ENCODE measurements around the gene HHIPL1. TPM values are rescaled to one million over a fixed set of nuclear protein-coding genes. Genes with fewer than 3 reads are reported as not detected.

Gene HHIPL1
- total RNA-seq, 1 experiment from 2014 or later = 2.6 TPM

DNA sequence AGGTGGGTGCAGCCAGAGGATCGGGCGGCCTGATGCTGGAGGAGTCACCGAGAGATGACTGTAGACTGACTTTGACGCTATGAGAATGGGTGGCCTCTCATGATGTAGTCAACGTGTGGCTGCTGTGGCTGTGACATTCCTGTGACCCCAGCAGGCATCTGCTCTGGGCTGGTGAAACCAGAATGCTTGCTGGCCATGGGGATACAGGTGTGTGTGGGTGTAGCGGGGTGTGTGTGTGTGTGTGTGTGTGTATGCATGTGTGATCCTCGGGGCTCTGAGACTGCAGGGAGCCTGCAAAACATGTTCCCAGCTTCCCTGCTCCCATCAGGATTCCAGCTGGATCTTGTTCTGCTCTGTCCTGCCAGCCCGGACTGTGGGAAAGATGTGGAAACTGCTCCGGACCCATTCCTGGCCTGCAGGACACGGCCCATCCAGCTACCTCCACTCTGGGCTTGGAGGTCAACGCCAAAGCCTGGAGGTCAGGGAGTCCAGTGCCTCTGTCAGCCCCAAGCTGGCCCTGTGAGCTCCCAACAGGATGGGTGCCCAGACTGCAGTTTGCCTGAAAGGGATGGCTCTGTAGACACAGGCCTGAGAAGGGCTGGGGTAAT is 18.8 kb upstream of the HHIPL1 start:
- Mint-ChIP-seq H3K27ac (peak overlapping the region; percentile 11 to 29 (median 16); a peak in 3 of 7 replicates), H3K4me1 (peaks cover 10 to 23% of the 10 kb centered on the region in 2 experiments), H3K4me3 (no peak overlapping the region), H3K27me3 (ENCODE audit: low read depth) (no peaks in the 10 kb centered on the region; the same call in 1 of the 2 replicates), H3K9me3 (no peaks in the 10 kb centered on the region), H3K36me3 (ENCODE audit: insufficient read depth in 1 of 3, low read depth in 3 of 3) (no peaks in the 10 kb centered on the region; a peak in 1 of 7 replicates)
- Histone ChIP-seq H3K79me1 (ENCODE audit: insufficient read depth, low read depth, low read length, poor library complexity, severe bottlenecking) (no peaks in the 10 kb centered on the region), H3K23me2 (ENCODE audit: insufficient read length, low read depth, low read length, poor library complexity, severe bottlenecking) (no peaks in the 10 kb centered on the region), H2BK5ac (ENCODE audit: insufficient read length, low read length) (no peak overlapping the region), H4K20me1 (ENCODE audit: control insufficient read depth, insufficient read depth, insufficient read length) (no peaks in the 10 kb centered on the region), H3K9me3 (ENCODE audit: control insufficient read depth, low read depth, low read length) (no peaks in the 10 kb centered on the region), H3K79me2 (ENCODE audit: insufficient read depth, low read length) (no peaks in the 10 kb centered on the region), H3K56ac (ENCODE audit: insufficient read length, low read depth, low read length) (no peak overlapping the region), H3K27ac (ENCODE audit: insufficient read length, low read depth, low read length) (no peak overlapping the region), H3K9ac (ENCODE audit: extremely low read depth, insufficient read length, low read length) (no peak overlapping the region), H2BK12ac (ENCODE audit: insufficient read length, low read depth, low read length) (no peak overlapping the region), H4K5ac (ENCODE audit: insufficient read length, low read depth, low read length) (no peak overlapping the region), H2AFZ (ENCODE audit: low read length) (no peak overlapping the region), H3K4ac (ENCODE audit: low read depth, low read length) (no peak overlapping the region), H2BK15ac (ENCODE audit: low read depth, low read length) (no peak overlapping the region), H3K14ac (ENCODE audit: insufficient read depth, low read length) (no peak overlapping the region), H2AK5ac (ENCODE audit: insufficient read length, low read length) (no peak overlapping the region), H2BK120ac (ENCODE audit: low read depth, low read length, poor library complexity, severe bottlenecking) (no peak overlapping the region), H3K4me2 (ENCODE audit: insufficient read depth, insufficient read length, low read length) (no peak overlapping the region), H3K27me3 (ENCODE audit: insufficient read depth, low read length) (no peaks in the 10 kb centered on the region), H3K23ac (ENCODE audit: insufficient read length, low read depth, low read length) (no peak overlapping the region), H4K8ac (replicated peaks; ENCODE audit: insufficient read length, low read depth, low read length) (no peak overlapping the region), H4K91ac (ENCODE audit: insufficient read length, low read depth, low read length) (no peak overlapping the region), H3T11ph (ENCODE audit: low read length) (no peak overlapping the region), H3K18ac (ENCODE audit: insufficient read length, low read depth, low read length) (no peak overlapping the region), H2BK20ac (ENCODE audit: low read depth, low read length, poor library complexity, severe bottlenecking) (no peak overlapping the region), H3K4me1 (ENCODE audit: insufficient read depth, low read length) (peaks cover 2% of the 10 kb centered on the region; the same call in 1 of the 2 replicates)
- WGBS (ENCODE audit: extremely low coverage, insufficient read length, low lambda C conversion rate) = no CpG with 5 or more reads among the region's 11 CpGs
- TF ChIP-seq, protein P1, sequence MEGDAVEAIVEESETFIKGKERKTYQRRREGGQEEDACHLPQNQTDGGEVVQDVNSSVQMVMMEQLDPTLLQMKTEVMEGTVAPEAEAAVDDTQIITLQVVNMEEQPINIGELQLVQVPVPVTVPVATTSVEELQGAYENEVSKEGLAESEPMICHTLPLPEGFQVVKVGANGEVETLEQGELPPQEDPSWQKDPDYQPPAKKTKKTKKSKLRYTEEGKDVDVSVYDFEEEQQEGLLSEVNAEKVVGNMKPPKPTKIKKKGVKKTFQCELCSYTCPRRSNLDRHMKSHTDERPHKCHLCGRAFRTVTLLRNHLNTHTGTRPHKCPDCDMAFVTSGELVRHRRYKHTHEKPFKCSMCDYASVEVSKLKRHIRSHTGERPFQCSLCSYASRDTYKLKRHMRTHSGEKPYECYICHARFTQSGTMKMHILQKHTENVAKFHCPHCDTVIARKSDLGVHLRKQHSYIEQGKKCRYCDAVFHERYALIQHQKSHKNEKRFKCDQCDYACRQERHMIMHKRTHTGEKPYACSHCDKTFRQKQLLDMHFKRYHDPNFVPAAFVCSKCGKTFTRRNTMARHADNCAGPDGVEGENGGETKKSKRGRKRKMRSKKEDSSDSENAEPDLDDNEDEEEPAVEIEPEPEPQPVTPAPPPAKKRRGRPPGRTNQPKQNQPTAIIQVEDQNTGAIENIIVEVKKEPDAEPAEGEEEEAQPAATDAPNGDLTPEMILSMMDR (conservative IDR thresholded peaks at IDR 0.05) = no peak
- no peak for DNase-seq

Data from H9 (cell line).